Muscle of back (tissue), 11 donors: ENCODE data around the gene MPI. TPM values are rescaled to one million over a fixed set of nuclear protein-coding genes. Genes with fewer than 3 reads are reported as not detected.
"Not testable (repeated sequence)": the region's sequence is repeated elsewhere in the genome, so short reads cannot be mapped to it uniquely, and the experiment has no call there.

ENCODE experiments used
- DNase-seq, 3 donors: peaks; one replicate each; pipeline versions ENCODE4 v3.0.0 to v3.0.0-alpha.2; 2013
- polyA plus RNA-seq, 10 donors: library from polyadenylated mRNA; unstranded; fragments of 120-200 nt; gene quantifications; one replicate each; pipeline ENCODE4 v1.2.1, GENCODE V29; 2013; ENCODE audit not compliant: insufficient read length in 10 of 10

Gene MPI
- polyA plus RNA-seq, 10 donors = 47.8 to 64.6 (median 56.9) TPM

GRCh38 chr15:74890665-74890960 lies 771 bp downstream of the MPI start:
- no peak for DNase-seq

- DNase-seq = no peak
Observed at GRCh38 chr15:74891469-74891868, 1.6 kb downstream of the MPI start.

GRCh38 chr15:74892313-74892712 lies 2.5 kb downstream of the MPI start:
- no peak for DNase-seq

- DNase-seq = no peak
Observed at GRCh38 chr15:74892931-74893330, 3.1 kb downstream of the MPI start.

- DNase-seq = no peak
Observed at GRCh38 chr15:74893627-74894026, 3.8 kb downstream of the MPI start.

GRCh38 chr15:74894383-74894782 lies 4.5 kb downstream of the MPI start:
- not testable (repeated sequence) for DNase-seq

- no peak for DNase-seq
Observed at GRCh38 chr15:74895830-74896229, 6.0 kb downstream of the MPI start.

- DNase-seq = no peak
Observed at GRCh38 chr15:74896316-74896715, 6.5 kb downstream of the MPI start.

- DNase-seq = no peak
Observed at GRCh38 chr15:74897300-74897701, 7.5 kb downstream of the MPI start.

- peak; percentile 30 to 75 (median 65) for DNase-seq
Observed at GRCh38 chr15:74901612-74902063, 11.8 kb downstream of the MPI start.

GRCh38 chr15:74902295-74903075 lies 12.6 kb downstream of the MPI start:
- DNase-seq = no peak

- DNase-seq = no peak
Observed at GRCh38 chr15:74903676-74904075, 13.8 kb downstream of the MPI start.

- no peak for DNase-seq
Observed at GRCh38 chr15:74904190-74904805, 14.5 kb downstream of the MPI start.

- DNase-seq = peak in 1 of 3 donors; percentile 26
Observed at GRCh38 chr15:74906067-74906449, 16.2 kb downstream of the MPI start.

- DNase-seq = peak; percentile 86 to 96 (median 93)
Observed at GRCh38 chr15:74906450-74907162, 16.8 kb downstream of the MPI start, which contains the start of gene FAM219B. Gene FAM219B, minus strand, starts transcription at chr15:74906851. Its CDS starts 51 bp downstream, at chr15:74906800.

- no peak for DNase-seq
Observed at GRCh38 chr15:74907163-74907870, 17.5 kb downstream of the MPI start.

GRCh38 chr15:74908635-74909034 lies 18.8 kb downstream of the MPI start:
- no peak for DNase-seq

- DNase-seq = no peak
Observed at GRCh38 chr15:74913041-74913440, 23.2 kb downstream of the MPI start.

- DNase-seq = not testable (repeated sequence)
Observed at GRCh38 chr15:74913799-74914198, 24.0 kb downstream of the MPI start.

- no peak for DNase-seq
Observed at GRCh38 chr15:74917676-74918075, 27.8 kb downstream of the MPI start.

GRCh38 chr15:74920456-74920855 lies 30.6 kb downstream of the MPI start:
- no peak for DNase-seq

GRCh38 chr15:74924525-74924924 lies 34.7 kb downstream of the MPI start:
- DNase-seq = no peak
